HG03571 (cell line): Measurements from ENCODE around the gene OTUD1.
"Not testable (repeated sequence)": the region's sequence is repeated elsewhere in the genome, so short reads cannot be mapped to it uniquely, and the experiment has no call there.

Experiments
- ATAC-seq: cut with Tn5 transposase; IDR thresholded peaks from one replicate; pipeline ENCODE4 v1.9.1; 2021; ENCODE audit not compliant: unreplicated experiment

The OTUD1 gene, protein sequence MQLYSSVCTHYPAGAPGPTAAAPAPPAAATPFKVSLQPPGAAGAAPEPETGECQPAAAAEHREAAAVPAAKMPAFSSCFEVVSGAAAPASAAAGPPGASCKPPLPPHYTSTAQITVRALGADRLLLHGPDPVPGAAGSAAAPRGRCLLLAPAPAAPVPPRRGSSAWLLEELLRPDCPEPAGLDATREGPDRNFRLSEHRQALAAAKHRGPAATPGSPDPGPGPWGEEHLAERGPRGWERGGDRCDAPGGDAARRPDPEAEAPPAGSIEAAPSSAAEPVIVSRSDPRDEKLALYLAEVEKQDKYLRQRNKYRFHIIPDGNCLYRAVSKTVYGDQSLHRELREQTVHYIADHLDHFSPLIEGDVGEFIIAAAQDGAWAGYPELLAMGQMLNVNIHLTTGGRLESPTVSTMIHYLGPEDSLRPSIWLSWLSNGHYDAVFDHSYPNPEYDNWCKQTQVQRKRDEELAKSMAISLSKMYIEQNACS

GRCh38 chr10:23438547-23439451, at the start of gene OTUD1:
TSS of gene OTUD1 (plus strand) at chr10:23439075. CDS start at chr10:23439458, 383 bp downstream.
- ATAC-seq, result peak; percentile 83

DNA sequence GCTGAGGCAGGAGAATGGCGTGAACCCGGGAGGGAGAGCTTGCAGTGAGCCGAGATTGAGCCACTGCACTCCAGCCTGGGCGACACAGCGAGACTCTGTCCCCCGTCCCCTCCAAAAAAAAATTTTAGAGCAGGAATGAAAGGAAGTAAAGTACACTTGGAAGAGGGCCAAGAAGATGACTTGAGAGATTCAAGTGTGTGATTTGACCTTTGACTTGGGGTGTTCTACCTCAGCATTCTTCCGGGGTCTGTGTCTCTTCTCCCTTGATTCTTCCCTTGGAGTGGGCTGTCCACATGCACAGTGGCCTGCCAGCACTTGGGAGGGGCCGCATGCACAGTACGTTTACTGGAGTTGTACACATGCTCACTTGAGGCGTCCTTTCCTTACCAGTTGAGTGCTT, 48.5 kb upstream of the OTUD1 start:
- ATAC-seq, result not testable (repeated sequence)

DNA sequence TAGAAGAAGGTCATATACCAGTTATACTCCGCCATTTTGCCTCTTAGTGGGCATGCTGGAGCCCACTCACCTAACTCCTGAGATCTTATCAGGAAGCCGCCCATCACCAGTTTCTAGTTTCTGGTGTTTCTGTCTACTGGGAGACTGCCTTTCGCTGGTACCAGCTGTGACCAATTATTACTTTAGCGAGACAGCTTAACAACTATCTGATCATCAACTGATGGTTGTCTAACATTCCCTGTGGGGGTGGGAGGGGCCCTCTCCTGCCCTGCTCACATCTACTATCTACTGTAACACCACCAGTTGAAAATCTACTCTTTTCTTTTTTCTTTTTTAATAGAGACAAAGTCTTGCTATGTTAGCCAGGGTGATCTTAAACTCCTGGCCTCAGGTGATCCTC, 48.1 kb upstream of the OTUD1 start:
- ATAC-seq, result no peak

DNA sequence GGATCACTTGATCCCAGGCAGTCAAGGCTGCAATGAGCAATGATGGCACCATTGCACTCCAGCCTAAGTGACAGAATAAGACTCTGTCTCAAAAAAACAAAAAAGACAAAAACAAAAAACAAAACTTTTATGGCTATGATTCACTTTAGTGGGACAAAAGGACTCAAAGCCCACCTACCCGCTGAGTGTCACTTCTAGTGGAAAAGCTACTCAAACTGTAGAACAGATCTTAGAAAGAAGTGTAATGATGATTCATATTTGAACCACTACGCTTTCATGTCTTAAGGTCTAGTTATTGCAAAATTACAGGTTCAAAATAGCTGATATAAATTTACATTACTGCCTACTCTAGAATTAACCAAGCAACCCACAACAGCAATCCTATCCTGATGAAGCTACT, 47.1 kb upstream of the OTUD1 start:
- ATAC-seq, result no peak

DNA sequence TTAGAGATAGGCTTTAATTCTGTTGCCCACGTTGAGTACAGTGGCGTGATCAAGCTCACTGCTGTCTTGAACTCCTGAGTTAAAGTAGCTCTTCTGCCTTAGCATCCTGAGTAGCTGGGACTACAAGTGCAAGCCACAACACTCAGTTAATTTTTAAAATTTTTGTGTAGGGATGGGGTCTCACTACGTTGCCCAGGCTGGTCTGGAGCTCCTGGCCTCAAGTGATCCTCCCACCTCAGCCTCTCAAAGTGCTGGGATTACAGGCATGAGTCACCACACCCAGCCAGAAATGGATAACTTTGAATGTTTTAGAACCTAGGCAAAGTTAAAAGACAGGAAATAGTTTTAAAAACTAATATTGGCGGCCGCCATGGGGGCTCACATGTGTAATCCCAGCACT, 43.9 kb upstream of the OTUD1 start:
- no peak for ATAC-seq

DNA sequence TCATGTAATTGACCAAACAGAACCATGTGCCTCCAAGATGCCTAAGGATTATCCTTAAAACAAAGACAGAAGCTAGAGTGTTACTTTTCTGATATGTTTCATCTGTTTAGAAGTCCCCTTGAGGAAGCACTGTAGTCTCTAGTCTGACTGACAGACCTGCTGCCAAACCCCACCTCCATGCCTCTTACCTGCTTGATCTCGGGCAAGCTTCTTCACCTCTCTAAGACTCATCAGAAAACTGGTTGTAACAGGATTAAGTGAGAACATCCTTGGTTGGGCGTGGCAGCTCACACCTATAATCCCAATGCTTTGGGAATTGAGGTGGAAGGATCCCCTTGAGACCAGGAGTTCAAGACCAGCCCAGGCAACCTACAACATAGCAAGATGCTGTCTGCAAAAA, 42.2 kb upstream of the OTUD1 start:
- ATAC-seq, result no peak

DNA sequence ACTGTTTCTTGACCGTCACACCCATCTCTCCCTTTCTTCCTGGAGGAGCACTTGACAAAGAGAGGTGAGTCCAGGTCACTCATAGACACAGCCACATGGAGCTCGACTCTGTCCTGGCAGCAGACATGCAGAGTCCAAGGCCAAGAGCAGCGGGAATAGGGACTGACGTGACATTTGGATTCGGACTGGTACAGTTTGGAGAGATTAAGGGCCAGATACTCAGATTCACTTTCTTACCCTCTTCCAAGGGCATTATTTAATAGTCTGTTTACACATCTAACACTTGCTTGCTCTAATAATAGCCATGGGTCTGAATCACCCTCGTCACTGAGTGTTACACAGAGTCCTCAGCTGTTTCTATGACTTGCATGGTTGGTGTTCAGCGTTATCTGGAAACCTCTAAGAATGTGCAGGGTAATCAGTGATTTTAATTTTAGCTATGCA, 39.2 kb upstream of the OTUD1 start:
- ATAC-seq, result no peak

GRCh38 chr10:23402856-23403255, 36.0 kb upstream of the OTUD1 start:
- no peak for ATAC-seq

DNA sequence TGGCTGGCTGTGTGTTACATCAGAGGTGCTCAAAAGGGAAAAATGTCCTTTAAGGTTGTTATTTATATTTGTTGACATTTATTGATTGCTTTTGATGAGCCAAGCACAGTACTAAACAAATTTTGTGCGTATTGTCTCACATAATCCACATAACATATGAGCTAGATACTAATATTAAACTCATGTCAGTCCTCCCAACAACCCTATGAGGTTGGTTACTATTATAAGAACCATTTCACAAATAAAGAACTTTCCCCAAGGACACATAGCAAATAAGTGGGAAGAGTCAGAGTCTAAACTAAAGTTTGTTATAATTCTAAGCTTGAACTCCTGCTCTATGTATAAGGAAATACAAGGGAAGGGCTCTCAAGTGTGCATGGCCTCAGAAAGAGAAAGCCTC, 35.6 kb upstream of the OTUD1 start:
- no peak for ATAC-seq

DNA sequence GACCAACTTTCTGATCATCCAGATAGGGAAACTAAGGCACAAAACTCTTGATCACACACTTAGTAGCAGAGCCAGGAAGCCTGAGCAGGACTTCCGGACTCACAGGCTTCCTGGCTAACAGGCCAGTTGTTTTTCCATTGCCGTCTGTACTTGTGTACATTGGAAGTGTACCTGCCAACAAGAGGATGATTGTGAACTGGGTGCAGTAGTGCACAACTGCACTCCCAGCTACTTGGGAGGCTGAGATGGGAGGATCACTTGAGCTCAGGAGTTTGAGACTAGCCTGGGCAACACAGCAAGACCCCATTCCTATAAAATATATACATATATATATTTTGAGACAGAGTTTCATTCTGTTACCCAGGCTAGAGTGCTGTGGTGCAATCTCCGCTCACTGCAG, 35.2 kb upstream of the OTUD1 start:
- ATAC-seq, result no peak

DNA sequence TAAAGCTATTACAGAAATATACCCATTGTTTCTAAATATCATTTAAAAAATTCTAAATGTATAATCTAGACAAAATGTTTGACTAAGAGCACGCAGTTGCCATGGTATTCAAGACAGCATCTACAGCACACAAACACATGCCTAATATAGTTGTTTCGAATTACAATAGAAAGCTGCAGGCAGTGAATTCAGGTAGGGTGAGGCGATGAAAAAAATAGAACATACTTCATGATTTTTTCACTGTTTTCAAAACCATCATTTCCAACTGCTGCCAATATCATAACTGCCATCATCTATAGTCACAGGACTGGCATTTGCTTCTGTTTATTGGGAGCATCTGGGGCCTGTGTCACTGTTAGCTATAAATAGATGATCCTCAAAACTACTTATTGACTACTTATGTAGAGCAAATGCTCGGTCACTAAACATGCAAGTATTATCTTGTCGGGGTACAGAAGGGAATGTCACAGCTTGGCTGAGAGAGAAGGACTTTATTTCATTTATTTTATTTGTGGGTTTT, 34.4 kb upstream of the OTUD1 start:
- no peak for ATAC-seq

- no peak for ATAC-seq
These were observed 33.3 kb upstream of the OTUD1 start for GRCh38 chr10:23405540-23405939.

GRCh38 chr10:23406409-23406808, 32.5 kb upstream of the OTUD1 start:
- no peak for ATAC-seq

DNA sequence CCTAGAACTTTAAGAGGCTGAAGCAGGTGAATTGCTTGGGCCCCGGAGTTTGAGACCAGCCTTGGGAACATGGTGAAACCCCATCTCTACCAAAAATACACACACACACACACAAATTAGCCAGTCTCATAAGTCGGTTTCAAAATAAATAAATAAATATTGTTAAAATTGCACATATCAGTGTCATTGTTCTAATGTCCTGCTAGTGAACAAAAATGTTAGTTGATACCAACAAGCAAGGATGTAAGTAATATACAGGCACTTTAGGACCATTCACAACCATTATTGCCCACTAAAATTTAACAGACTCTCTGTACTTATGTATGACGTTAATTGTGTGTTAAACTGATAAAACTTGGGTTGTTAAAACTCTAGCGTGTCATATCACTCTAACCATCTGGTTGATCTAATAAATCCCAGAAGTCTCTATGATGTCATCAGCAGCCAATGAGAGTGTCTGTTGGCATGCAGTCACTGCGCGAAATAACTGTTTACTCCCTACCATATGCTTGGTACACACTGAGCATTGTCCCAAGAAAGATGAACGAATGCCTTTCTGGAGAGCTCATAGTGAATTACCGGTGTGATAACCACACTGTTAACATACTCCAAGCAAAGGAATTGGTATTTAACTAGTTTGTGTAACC, 30.4 kb upstream of the OTUD1 start:
- no peak for ATAC-seq

DNA sequence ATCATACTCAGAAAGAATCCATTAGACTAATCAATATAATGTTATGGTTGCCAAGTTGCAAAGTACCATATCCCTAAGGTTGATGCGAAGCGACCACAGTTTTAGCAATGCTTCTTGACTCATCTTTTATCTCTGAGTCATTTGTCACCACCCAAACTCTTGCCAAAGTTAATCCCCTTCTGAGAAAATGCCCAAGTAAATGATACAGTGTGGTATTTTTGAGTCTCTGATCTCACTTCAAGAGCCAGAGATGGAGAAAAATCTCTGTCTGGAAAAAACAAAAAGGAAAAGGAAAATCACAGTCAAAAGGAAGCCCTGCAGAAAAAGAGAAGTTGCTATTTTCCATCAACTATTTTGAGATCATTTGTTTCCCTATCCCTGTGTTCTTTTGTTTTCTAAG, 26.7 kb upstream of the OTUD1 start:
- no peak for ATAC-seq

DNA sequence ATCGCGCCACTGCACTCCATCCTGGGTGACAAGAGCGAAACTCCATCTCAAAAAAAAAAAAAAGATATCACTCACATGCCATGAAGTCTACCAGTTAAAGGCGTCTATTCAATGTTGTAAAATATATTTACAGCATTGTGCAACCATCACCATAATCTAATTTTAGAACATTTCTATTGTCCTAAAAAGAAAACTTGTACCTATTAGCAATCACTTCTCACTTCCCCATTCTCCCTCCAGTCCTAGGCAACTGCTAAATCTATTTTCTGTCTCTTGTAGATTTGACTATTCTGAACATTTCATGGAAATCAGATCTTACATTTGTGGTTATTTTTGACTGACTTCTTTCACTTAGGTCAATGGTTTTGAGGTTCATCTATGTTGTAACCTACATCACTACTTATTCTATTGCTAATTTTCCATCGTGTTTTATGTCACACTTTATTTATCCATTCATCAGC, 25.2 kb upstream of the OTUD1 start:
- peak; percentile 94 for ATAC-seq

- no peak for ATAC-seq
These were observed 24.2 kb upstream of the OTUD1 start for GRCh38 chr10:23414658-23415057.

DNA sequence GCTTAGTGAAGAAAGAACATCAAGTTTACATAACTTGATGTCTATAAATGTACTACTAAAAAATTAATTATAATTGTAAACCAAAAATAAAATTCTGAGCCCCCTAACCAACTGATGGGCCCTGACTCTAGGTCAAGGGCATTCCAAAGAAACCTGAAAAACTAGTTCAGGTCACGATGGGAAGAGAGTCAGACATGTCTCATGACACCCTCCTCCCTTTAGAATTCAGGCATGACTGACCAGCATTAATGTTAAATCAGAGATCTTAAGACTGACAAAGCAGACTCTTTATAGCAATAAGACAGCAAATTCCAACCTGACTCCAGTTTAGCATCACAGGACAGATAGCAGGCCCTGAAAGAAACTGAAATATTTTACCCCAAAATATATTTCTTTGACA, 21.6 kb upstream of the OTUD1 start:
- no peak for ATAC-seq

DNA sequence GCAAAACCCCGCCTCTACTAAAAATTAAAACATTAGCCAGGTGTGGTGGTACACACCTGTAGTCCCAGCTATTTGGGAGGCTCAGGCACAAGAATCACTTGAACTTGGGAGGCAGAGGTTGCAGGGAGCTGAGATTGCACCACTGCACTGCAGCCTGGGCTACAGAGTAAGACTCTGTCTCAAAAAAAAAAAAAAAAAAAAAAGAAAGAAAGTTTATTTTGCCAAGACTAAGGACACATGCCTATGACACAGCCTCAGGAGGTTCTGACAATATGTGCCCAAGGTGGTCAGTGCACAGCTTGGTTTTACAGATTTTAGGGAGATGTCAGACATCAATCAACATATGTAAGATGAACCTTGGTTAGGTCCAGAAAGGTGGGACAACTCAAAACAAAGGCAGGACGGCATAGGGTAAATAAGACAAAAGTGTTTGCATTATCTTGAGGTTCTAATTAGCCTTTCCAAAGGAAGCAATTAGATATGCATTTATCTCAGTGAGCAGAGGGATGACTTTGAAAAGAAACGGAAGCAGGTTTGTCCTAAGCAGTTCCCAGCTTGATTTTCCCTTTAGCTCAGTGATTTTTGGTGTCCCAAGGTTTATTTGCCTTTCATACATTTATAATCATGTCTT, 20.7 kb upstream of the OTUD1 start:
- no peak for ATAC-seq

GRCh38 chr10:23419201-23419600, 19.7 kb upstream of the OTUD1 start:
- no peak for ATAC-seq
